OCI-LY3 (cell line): ENCODE data around the gene RAB11FIP2.

Experiments used
- EZH2phosphoT487 ChIP-seq: fragments of 200-600 bp; shearing (Covaris generic); IDR thresholded peaks from 2 replicates; pipeline ENCODE4 v1.6.1; 2018; ENCODE audit warnings: antibody characterized with exemption, mixed run types, low read depth
- TF ChIP-seq, protein P1 (sequence below): fragments of 200-600, 300-600 bp; sonication (generic); IDR thresholded peaks from 2 replicates; pipeline ENCODE4 v1.5.1; 2014; ENCODE audit warnings: antibody characterized with exemption, low read length, low read depth

DNA sequence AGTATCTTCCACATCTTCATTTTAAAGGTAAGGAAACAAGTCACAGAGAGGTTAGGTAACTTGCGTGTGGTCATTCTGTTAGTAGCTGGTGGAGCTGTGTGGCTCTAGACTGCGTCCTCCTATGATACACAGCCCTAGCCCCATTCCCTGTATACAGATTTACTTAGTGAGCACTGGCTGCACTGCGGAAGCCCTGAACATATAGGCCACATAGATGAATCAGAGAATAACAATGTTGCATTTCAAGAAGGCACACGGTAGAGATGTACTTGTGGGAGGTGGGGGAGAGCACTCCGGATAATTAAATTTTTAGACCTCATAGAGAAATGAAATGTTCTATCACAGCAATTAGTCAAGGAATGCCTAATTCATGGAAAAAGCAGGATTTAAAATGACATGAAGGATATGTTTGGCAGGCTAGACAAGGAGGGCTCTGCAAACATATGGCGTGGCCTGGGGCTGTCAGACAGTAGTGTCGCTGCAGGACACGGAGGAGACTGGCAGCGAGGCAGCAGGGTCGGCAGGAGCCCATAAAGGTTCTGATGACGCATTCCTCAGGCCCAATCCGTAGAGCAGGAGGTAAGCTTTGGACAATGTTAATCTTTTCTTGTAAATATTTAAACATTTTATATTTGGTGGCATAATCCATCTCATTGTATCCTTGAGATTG, 29.5 kb downstream of the RAB11FIP2 start:
- TF ChIP-seq, protein P1, sequence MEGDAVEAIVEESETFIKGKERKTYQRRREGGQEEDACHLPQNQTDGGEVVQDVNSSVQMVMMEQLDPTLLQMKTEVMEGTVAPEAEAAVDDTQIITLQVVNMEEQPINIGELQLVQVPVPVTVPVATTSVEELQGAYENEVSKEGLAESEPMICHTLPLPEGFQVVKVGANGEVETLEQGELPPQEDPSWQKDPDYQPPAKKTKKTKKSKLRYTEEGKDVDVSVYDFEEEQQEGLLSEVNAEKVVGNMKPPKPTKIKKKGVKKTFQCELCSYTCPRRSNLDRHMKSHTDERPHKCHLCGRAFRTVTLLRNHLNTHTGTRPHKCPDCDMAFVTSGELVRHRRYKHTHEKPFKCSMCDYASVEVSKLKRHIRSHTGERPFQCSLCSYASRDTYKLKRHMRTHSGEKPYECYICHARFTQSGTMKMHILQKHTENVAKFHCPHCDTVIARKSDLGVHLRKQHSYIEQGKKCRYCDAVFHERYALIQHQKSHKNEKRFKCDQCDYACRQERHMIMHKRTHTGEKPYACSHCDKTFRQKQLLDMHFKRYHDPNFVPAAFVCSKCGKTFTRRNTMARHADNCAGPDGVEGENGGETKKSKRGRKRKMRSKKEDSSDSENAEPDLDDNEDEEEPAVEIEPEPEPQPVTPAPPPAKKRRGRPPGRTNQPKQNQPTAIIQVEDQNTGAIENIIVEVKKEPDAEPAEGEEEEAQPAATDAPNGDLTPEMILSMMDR: no peak
- TF ChIP-seq EZH2phosphoT487: no peak
